Esophagus muscularis mucosa (tissue), 4 donors: ENCODE measurements around the gene PARP1.

Experiments used
- EP300 ChIP-seq: sonication (generic); formaldehyde crosslinking; IDR thresholded peaks from one replicate; pipeline ENCODE4 v1.6.1; 2017; ENCODE audit warnings: antibody characterized with exemption
- POLR2A ChIP-seq: fragments of 450-650 bp; IDR thresholded peaks from one replicate; pipeline ENCODE4 v1.6.1; 2017; ENCODE audit warnings: antibody characterized with exemption, moderate library complexity, mild to moderate bottlenecking, low read depth
- POLR2AphosphoS5 ChIP-seq, 2 donors: sonication (generic); formaldehyde crosslinking; IDR thresholded peaks; one replicate each; pipeline ENCODE4 v1.6.1; 2017; ENCODE audit warnings: antibody characterized with exemption in 2 of 2
- TF ChIP-seq, protein P1 (sequence below), 3 experiments: fragments of 200-600 bp in 2 of 3; fragments of 450-650 bp in 1 of 3; sonication (generic) in 2 of 3; IDR thresholded peaks; one replicate each; pipeline ENCODE4 v1.5.1; 2017 to 2019; ENCODE audit warnings: antibody characterized with exemption in 3 of 3, mild to moderate bottlenecking in 2 of 3, moderate library complexity in 1 of 3

DNA sequence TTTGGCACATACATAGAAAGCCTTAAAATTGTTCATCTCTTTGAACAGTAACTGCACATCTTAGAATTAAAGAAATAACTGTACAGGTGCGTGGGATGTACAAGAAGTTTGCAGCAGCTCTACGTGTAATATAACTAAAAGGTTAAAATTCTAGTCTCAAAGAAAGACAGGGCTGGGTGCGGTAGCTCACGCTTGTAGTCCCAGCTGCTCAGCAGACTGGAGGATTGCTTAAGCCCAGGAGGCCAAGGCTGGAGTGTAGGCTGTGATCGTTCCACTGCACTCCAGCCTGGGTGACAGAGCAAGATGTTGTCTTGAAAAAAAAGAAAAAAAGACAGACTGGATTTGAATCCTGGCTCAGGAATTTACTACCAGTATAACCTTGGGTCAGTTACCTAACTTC is 13.4 kb downstream of the PARP1 start:
- TF ChIP-seq POLR2A, result no peak
- no peak for TF ChIP-seq EP300
- TF ChIP-seq, protein P1, sequence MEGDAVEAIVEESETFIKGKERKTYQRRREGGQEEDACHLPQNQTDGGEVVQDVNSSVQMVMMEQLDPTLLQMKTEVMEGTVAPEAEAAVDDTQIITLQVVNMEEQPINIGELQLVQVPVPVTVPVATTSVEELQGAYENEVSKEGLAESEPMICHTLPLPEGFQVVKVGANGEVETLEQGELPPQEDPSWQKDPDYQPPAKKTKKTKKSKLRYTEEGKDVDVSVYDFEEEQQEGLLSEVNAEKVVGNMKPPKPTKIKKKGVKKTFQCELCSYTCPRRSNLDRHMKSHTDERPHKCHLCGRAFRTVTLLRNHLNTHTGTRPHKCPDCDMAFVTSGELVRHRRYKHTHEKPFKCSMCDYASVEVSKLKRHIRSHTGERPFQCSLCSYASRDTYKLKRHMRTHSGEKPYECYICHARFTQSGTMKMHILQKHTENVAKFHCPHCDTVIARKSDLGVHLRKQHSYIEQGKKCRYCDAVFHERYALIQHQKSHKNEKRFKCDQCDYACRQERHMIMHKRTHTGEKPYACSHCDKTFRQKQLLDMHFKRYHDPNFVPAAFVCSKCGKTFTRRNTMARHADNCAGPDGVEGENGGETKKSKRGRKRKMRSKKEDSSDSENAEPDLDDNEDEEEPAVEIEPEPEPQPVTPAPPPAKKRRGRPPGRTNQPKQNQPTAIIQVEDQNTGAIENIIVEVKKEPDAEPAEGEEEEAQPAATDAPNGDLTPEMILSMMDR (IDR thresholded peaks at IDR 0.05), result no peak
- TF ChIP-seq POLR2AphosphoS5 (IDR thresholded peaks at IDR 0.05), result no peak
